ENCODE measurements around the gene C12orf56. TPM values are rescaled to one million over a fixed set of nuclear protein-coding genes. Genes with fewer than 3 reads are reported as not detected.
A peak's percentile ranks its signal among the peaks of the same experiment; 100 is the strongest.

C12orf56 gene
- total and polyA plus RNA-seq, 7 donors: 0.22 to 2.1 (median 0.44) TPM; not detected in 3

- TF ChIP-seq POLR2A (IDR thresholded peaks at IDR 0.05) (no peak), EP300 (IDR thresholded peaks at IDR 0.05) (no peak), CTCF (IDR thresholded peaks at IDR 0.05) (no peak), POLR2AphosphoS5 (IDR thresholded peaks at IDR 0.05) (no peak)
- H3K9me3 ChIP-seq: no peaks in the 10 kb centered on the region
Observed at GRCh38 chr12:64229240-64229639, 161.3 kb downstream of the C12orf56 start.

GRCh38 chr12:64225626-64226025 lies 164.9 kb downstream of the C12orf56 start:
- no peaks in the 10 kb centered on the region for H3K9me3 ChIP-seq
- 23 to 38% methylated on average over 2 of the region's 2 CpGs for WGBS, 2 donors
- H3K4me1 ChIP-seq: peaks cover 0 to 10% (median 4%) of the 10 kb centered on the region in 4 donors
- DNase-seq: no peak
- no peaks in the 10 kb centered on the region for H3K27me3 ChIP-seq
- no peak overlapping the region for H3K27ac ChIP-seq
- intact Hi-C loops (cut with DNase I): loop anchor here (10.0 kb wide), 1 partner anchor 539 kb away; no protein-coding TSS in a partner anchor
- H3K4me3 ChIP-seq: no peak overlapping the region
- no peaks in the 10 kb centered on the region for H3K36me3 ChIP-seq
- TF ChIP-seq POLR2AphosphoS5 (IDR thresholded peaks at IDR 0.05): no peak
- no peak for TF ChIP-seq POLR2A (IDR thresholded peaks at IDR 0.05)
- no peak for TF ChIP-seq CTCF (IDR thresholded peaks at IDR 0.05)
- no peak for TF ChIP-seq EP300 (IDR thresholded peaks at IDR 0.05)

More at GRCh38 chr12:64229240-64229639, 161.3 kb downstream of the C12orf56 start:
- Histone ChIP-seq H3K36me3 (no peaks in the 10 kb centered on the region), H3K27me3 (no peaks in the 10 kb centered on the region), H3K4me1 (no peaks in the 10 kb centered on the region), H3K27ac (no peak overlapping the region), H3K4me3 (no peak overlapping the region)
- 67 to 73% methylated on average over 4 of the region's 4 CpGs for WGBS, 2 donors
- DNase-seq: no peak
- intact Hi-C loops (cut with DNase I): loop anchor here (10.0 kb wide), 1 partner anchor 536 kb away; no protein-coding TSS in a partner anchor

DNA sequence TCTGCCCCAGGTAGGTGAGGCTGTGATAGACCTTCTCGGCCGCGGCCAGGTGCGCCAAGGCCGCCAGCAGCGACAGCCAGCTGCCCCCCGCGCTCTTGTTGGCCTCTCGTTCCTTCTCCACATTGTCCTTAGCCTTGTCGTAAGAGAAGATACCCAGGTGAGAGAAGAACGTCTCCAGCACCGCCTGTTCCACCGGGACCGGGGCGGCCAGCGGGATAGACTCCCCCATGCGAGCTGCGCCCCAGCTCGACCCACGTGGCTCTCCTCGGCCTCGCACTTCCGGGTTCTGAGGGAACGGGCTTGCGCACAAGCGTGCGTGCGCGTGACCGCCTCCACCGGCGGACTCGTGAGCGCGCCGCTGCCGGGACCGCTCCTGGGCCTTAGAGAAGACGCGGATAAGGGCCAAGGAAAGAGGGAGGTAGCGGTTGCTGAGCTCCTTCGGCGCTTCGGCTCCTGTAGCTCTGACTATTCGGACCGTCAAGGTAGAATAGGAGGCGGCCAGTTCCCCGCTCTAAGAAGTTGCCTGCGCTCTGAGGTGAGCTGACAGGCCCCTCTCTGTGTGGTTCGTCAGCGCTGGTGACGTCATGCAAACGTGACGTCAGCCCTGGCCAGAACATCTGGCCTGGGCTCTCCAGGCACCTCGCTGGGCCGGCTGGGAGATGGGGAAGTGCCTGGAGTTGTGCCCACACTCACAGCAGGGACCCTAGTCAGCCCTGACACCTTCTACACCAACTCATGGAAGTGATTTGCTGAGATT lies 168.4 kb downstream of the C12orf56 start, which contains the start of gene KICS2:
TSS of gene KICS2 (minus strand) at position 288 of the 757 bp plus-strand sequence. CDS start at position 229, 59 bp downstream.
- WGBS, 2 donors: 0% methylated on average over 56 of the region's 56 CpGs
- H3K27ac ChIP-seq: peak within 1 kb of the TSS; percentile 90 to 93 (median 91)
- intact Hi-C loops (cut with DNase I): loop anchor here (1.0 to 10.0 kb wide), 3 partner anchors 125 to 543 kb away; partner anchors contain the start of gene SRGAP1

DNA sequence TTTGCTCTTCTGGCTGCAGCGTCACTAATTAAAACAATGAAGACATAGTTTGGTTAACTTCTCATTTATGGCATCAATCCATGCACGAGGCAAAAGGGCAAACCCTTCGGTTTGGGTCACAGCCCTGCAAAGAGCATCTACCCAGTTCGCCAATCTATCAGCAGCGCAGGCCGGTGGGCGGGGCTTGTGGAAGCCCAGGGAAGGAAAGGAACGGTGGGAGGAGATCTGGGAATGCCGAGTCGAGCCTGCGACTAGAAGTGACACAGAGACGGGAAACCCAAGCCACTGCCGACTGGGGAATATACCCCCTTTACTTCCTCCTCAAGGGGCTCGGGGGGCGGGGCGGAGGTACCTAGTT lies 168.9 kb downstream of the C12orf56 start:
- peak; percentile 91 for DNase-seq
- Histone ChIP-seq H3K27me3 (no peaks in the 10 kb centered on the region), H3K9me3 (no peaks in the 10 kb centered on the region), H3K4me1 (peaks cover 0 to 10% (median 4%) of the 10 kb centered on the region in 4 donors), H3K27ac (peak overlapping the region; percentile 90 to 93 (median 91)), H3K36me3 (no peaks in the 10 kb centered on the region), H3K4me3 (peak overlapping the region; percentile 71 to 92 (median 80))
- no peak for TF ChIP-seq EP300 (IDR thresholded peaks at IDR 0.05)
- no peak for TF ChIP-seq CTCF (IDR thresholded peaks at IDR 0.05)
- TF ChIP-seq POLR2A (IDR thresholded peaks at IDR 0.05): no peak
- TF ChIP-seq POLR2AphosphoS5 (IDR thresholded peaks at IDR 0.05): no peak
- intact Hi-C loops (cut with DNase I): loop anchor here (1.0 to 10.0 kb wide), 3 partner anchors 124 to 543 kb away; partner anchors contain the start of gene SRGAP1
- 0 to 1% methylated on average over 16 of the region's 16 CpGs for WGBS, 2 donors

More for the DNA sequence above, 168.4 kb downstream of the C12orf56 start, which contains the start of gene KICS2:
- DNase-seq: peak; percentile 96
- Histone ChIP-seq H3K4me1 (peaks cover 0 to 10% (median 4%) of the 10 kb centered on the region in 4 donors), H3K4me3 (peak within 1 kb of the TSS; percentile 71 to 92 (median 80)), H3K27me3 (no peaks in the 10 kb centered on the region), H3K9me3 (no peaks in the 10 kb centered on the region), H3K36me3 (no peaks in the 10 kb centered on the region)
- TF ChIP-seq POLR2A (IDR thresholded peaks at IDR 0.05): peak; percentile 74 to 84
- no peak for TF ChIP-seq CTCF (IDR thresholded peaks at IDR 0.05)
- peak; percentile 92 to 98 (median 94) for TF ChIP-seq POLR2AphosphoS5 (IDR thresholded peaks at IDR 0.05)

Data from sigmoid colon (tissue), 7 donors.